Smooth muscle cell (in vitro differentiated cells): ENCODE data around the gene PAQR6. TPM values are rescaled to one million over a fixed set of nuclear protein-coding genes. Genes with fewer than 3 reads are reported as not detected.

Experiments
- DNase-seq: peaks from one replicate; lab custom pipeline; 2025; ENCODE audit not compliant: unreplicated experiment; lab: John Stamatoyannopoulos, UW
- H2AFZ ChIP-seq: fragments of 200-600 bp; sonication (generic); 2 replicates; pipeline ENCODE4 v1.6.0; 2016; ENCODE audit warnings: antibody characterized with exemption, low read depth, mild to moderate bottlenecking
- H3F3A ChIP-seq: fragments of 200-600 bp; sonication (generic); 2 replicates; pipeline ENCODE4 v1.6.0; 2017; ENCODE audit warnings: antibody characterized with exemption, low read depth
- H3K27ac ChIP-seq: fragments of 200-600 bp; sonication (generic); 2 replicates; pipeline ENCODE4 v1.5.1; 2016; ENCODE audit warnings: low read depth, mild to moderate bottlenecking
- H3K27me3 ChIP-seq: fragments of 200-600 bp; sonication (generic); 2 replicates; pipeline ENCODE4 v1.6.1; 2016; ENCODE audit warnings: low read depth, mild to moderate bottlenecking
- H3K36me3 ChIP-seq: fragments of 200-600 bp; sonication (generic); 2 replicates; pipeline ENCODE4 v1.5.1; 2016; ENCODE audit warnings: low read depth
- H3K4me1 ChIP-seq: fragments of 200-600 bp; sonication (generic); 2 replicates; pipeline ENCODE4 v1.5.1; 2016; ENCODE audit warnings: low read depth
- H3K4me2 ChIP-seq: fragments of 200-600 bp; sonication (generic); 2 replicates; pipeline ENCODE4 v1.6.0; 2016; ENCODE audit warnings: mild to moderate bottlenecking
- H3K4me3 ChIP-seq: fragments of 200-600 bp; sonication (generic); 2 replicates; pipeline ENCODE4 v1.5.1; 2016; ENCODE audit warnings: mild to moderate bottlenecking
- H3K79me2 ChIP-seq: fragments of 200-600 bp; sonication (generic); 2 replicates; pipeline ENCODE4 v1.6.0; 2016; ENCODE audit warnings: low read depth, mild to moderate bottlenecking
- H3K9ac ChIP-seq: fragments of 200-600 bp; sonication (generic); 2 replicates; pipeline ENCODE4 v1.6.0; 2016; ENCODE audit warnings: low read depth
- H3K9me3 ChIP-seq: fragments of 200-600 bp; sonication (generic); replicated peaks from 2 replicates; pipeline ENCODE4 v1.5.1; 2016; ENCODE audit warnings: low read depth
- H4K20me1 ChIP-seq: fragments of 200-600 bp; sonication (generic); 2 replicates; pipeline ENCODE4 v1.6.0; 2016; ENCODE audit warnings: low read depth
- WGBS: methylation state at CpG from one replicate; pipeline ENCODE4 v1.1.7; 2016; ENCODE audit warnings: low lambda C conversion rate; 5-methylcytosine and 5-hydroxymethylcytosine counted together
- polyA plus RNA-seq: library from polyadenylated mRNA; unstranded; fragments of >200 nt; fragmentation: Nextera tagmentation; extraction: Ambion mirVana; gene quantifications from 2 replicates; pipeline ENCODE4 v1.2.1, GENCODE V29; 2016
- total RNA-seq: library from RNA; depleted of rRNA; stranded (reverse); fragments of >200 nt; gene quantifications from 2 replicates; pipeline ENCODE4 v1.2.3, GENCODE V29; 2014
- TF ChIP-seq, protein P1 (sequence below): fragments of 200-600 bp; sonication (generic); IDR thresholded peaks from 2 replicates; pipeline ENCODE4 v1.5.1; 2017; ENCODE audit warnings: borderline replicate concordance, mild to moderate bottlenecking, antibody characterized with exemption; ENCODE audit not compliant: insufficient read depth, poor library complexity, severe bottlenecking

PAQR6 gene
- total and polyA plus RNA-seq, 2 experiments from 2014 or later = 1.3 to 2.7 TPM

DNA sequence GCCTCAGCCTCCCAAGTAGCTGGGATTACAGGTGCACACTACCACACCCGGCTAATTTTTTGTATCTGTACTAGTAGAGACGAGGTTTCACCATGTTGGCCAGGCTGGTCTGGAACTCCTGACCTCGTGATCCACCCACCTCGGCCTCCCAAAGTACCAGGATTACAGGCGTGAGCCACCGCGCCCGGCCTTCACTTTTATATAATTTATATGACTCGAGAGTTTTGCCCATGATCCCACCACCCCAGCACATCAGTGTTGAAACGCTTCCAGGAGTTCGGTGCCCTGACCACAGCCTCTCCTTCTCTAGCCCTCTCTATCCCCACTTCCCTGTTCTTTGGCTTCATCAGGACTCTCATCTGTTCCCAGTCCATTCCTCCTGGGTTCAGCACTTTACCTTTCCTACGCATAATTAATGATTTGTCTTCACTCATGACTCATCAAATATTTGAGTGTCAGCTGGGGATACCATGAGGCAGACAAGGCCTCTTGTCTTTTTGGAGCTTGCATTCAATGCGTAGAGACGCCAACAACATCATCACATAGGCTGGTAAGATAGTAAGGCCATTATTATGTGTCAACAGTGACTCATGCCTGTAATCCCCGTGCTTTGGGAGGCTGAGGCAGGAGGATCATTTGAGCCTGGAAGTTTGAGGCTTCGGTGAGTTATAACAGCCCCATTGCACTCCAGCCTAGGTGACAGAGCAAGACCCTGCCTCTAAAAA, 33.7 kb downstream of the PAQR6 start:
- peaks cover 39% of the 10 kb centered on the region for H3K79me2 ChIP-seq
- no peaks in the 10 kb centered on the region for H3K27me3 ChIP-seq
- no peaks in the 10 kb centered on the region for H3K9me3 ChIP-seq
- H3K9ac ChIP-seq = peak overlapping the region; percentile 98
- no peak overlapping the region for H2AFZ ChIP-seq
- H3K4me2 ChIP-seq = peak overlapping the region; percentile 95
- H3K27ac ChIP-seq = peak overlapping the region; percentile 97
- 87% methylated on average over 16 of the region's 16 CpGs for WGBS
- peak overlapping the region; percentile 72 for H3K4me3 ChIP-seq
- no peaks in the 10 kb centered on the region for H3K36me3 ChIP-seq
- DNase-seq = no peak
- TF ChIP-seq, protein P1, sequence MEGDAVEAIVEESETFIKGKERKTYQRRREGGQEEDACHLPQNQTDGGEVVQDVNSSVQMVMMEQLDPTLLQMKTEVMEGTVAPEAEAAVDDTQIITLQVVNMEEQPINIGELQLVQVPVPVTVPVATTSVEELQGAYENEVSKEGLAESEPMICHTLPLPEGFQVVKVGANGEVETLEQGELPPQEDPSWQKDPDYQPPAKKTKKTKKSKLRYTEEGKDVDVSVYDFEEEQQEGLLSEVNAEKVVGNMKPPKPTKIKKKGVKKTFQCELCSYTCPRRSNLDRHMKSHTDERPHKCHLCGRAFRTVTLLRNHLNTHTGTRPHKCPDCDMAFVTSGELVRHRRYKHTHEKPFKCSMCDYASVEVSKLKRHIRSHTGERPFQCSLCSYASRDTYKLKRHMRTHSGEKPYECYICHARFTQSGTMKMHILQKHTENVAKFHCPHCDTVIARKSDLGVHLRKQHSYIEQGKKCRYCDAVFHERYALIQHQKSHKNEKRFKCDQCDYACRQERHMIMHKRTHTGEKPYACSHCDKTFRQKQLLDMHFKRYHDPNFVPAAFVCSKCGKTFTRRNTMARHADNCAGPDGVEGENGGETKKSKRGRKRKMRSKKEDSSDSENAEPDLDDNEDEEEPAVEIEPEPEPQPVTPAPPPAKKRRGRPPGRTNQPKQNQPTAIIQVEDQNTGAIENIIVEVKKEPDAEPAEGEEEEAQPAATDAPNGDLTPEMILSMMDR = no peak
- no peaks in the 10 kb centered on the region for H4K20me1 ChIP-seq
- H3K4me1 ChIP-seq = peaks cover 10% of the 10 kb centered on the region
- H3F3A ChIP-seq = peaks cover 14% of the 10 kb centered on the region

DNA sequence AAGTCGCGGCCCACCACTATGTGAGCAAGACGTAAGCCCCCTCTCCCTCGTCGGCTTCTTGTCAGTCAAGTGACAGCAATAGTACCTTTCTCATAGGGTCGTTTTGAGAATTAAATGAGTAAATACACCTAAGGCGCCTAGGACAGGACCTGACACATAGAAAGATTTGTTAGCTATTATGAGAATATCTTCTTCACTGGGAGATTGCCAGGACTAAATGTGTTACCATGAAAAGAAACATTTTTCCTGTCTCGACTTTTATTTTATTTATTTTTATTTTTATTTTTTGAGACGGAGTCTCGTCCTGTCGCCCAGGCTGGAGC, 34.3 kb downstream of the PAQR6 start:
- no peaks in the 10 kb centered on the region for H4K20me1 ChIP-seq
- H3K27me3 ChIP-seq = no peaks in the 10 kb centered on the region
- peak overlapping the region; percentile 98 for H3K9ac ChIP-seq
- peak overlapping the region; percentile 72 for H3K4me3 ChIP-seq
- H3K79me2 ChIP-seq = peaks cover 38% of the 10 kb centered on the region
- TF ChIP-seq, protein P1 = no peak
- no peaks in the 10 kb centered on the region for H3K9me3 ChIP-seq
- peak overlapping the region; percentile 97 for H3K27ac ChIP-seq
- H2AFZ ChIP-seq = peak overlapping the region; percentile 92
- peaks cover 10% of the 10 kb centered on the region for H3K4me1 ChIP-seq
- H3F3A ChIP-seq = peaks cover 14% of the 10 kb centered on the region
- WGBS = 30% methylated on average over 11 of the region's 11 CpGs
- H3K4me2 ChIP-seq = peak overlapping the region; percentile 95
- no peak for DNase-seq
- no peaks in the 10 kb centered on the region for H3K36me3 ChIP-seq

GRCh38 chr1:156212833-156213643, 34.8 kb downstream of the PAQR6 start, which contains the start of gene PMF1:
Gene PMF1, plus strand, starts transcription at chr1:156213007. Its CDS starts 9 bp downstream, at chr1:156213016.
- H3K4me3 ChIP-seq = peak within 1 kb of the TSS; percentile 72
- peak within 1 kb of the TSS; percentile 92 for H2AFZ ChIP-seq
- under 1% methylated on average over 61 of the region's 61 CpGs for WGBS
- H3K36me3 ChIP-seq = no peaks in the 10 kb centered on the region
- H3K4me1 ChIP-seq = peaks cover 10% of the 10 kb centered on the region
- no peaks in the 10 kb centered on the region for H3K27me3 ChIP-seq
- peak within 1 kb of the TSS; percentile 95 for H3K4me2 ChIP-seq
- peaks cover 33% of the 10 kb centered on the region for H3K79me2 ChIP-seq
- peak within 1 kb of the TSS; percentile 97 for H3K27ac ChIP-seq
- peak within 1 kb of the TSS; percentile 98 for H3K9ac ChIP-seq
- H4K20me1 ChIP-seq = no peaks in the 10 kb centered on the region
- H3F3A ChIP-seq = peaks cover 14% of the 10 kb centered on the region
- peak; percentile 95 for DNase-seq
- no peaks in the 10 kb centered on the region for H3K9me3 ChIP-seq
- TF ChIP-seq, protein P1 = no peak
